CD14-positive monocyte (primary cell): ENCODE data around the gene CTXN1. TPM values are rescaled to one million over a fixed set of nuclear protein-coding genes. Genes with fewer than 3 reads are reported as not detected.

Experiments used
- DNase-seq, 3 donors: peaks; one replicate each; pipeline ENCODE4 v3.0.0-alpha.2; 2011 to 2022
- H2AFZ ChIP-seq: 2 replicates; pipeline ENCODE4 v1.6.0; 2012; ENCODE audit warnings: mild to moderate bottlenecking, low read depth, low read length, inconsistent platforms; ENCODE audit not compliant: insufficient read depth, poor library complexity, severe bottlenecking
- H3K27ac ChIP-seq, 2 donors: 1 replicate in 1 of 2; 2 replicates in 1 of 2; pipeline ENCODE4 v1.5.1; 2012 to 2013; ENCODE audit warnings: low read length in 2 of 2, control low read depth in 1 of 2, inconsistent platforms in 1 of 2, low read depth in 1 of 2, mild to moderate bottlenecking in 1 of 2
- H3K27me3 ChIP-seq, 2 donors: one replicate each; pipeline versions ENCODE4 v1.6.0 to v1.6.1; 2011 to 2013; ENCODE audit warnings: low read length in 2 of 2; ENCODE audit not compliant: control insufficient read depth in 2 of 2, insufficient read depth in 2 of 2
- H3K36me3 ChIP-seq, 2 donors: replicated peaks in 1 of 2; 1 replicate in 1 of 2; 2 replicates in 1 of 2; pipeline versions ENCODE4 v1.5.1 to v1.6.1; 2012 to 2013; ENCODE audit warnings: low read length in 2 of 2, control low read depth in 1 of 2, inconsistent platforms in 1 of 2, mild to moderate bottlenecking in 1 of 2; ENCODE audit not compliant: insufficient read depth in 2 of 2, control insufficient read depth in 1 of 2
- H3K4me1 ChIP-seq, 2 donors: 1 replicate in 1 of 2; 2 replicates in 1 of 2; pipeline versions ENCODE4 v1.5.1 to v1.6.1; 2012 to 2013; ENCODE audit warnings: low read length in 2 of 2, control low read depth in 1 of 2, inconsistent platforms in 1 of 2, mild to moderate bottlenecking in 1 of 2, moderate library complexity in 1 of 2; ENCODE audit not compliant: insufficient read depth in 2 of 2, control insufficient read depth in 1 of 2
- H3K4me2 ChIP-seq: replicated peaks from 2 replicates; pipeline ENCODE3; 2012; ENCODE audit warnings: low read length, moderate library complexity, mild to moderate bottlenecking; ENCODE audit not compliant: poor library complexity, severe bottlenecking; ENCODE audit errors: extremely low read depth
- H3K4me3 ChIP-seq, 3 experiments: fragments of 200-600 bp in 1 of 3; sonication (generic) in 1 of 3; replicated peaks in 1 of 3; 1 replicate in 2 of 3; 2 replicates in 1 of 3; pipeline ENCODE4 v1.5.1; 2011 to 2013; ENCODE audit warnings: low read length in 3 of 3, mild to moderate bottlenecking in 3 of 3, control low read depth in 2 of 3, low read depth in 2 of 3, inconsistent platforms in 1 of 3, moderate library complexity in 1 of 3
- H3K79me2 ChIP-seq: 2 replicates; pipeline ENCODE4 v1.6.0; 2012; ENCODE audit warnings: mild to moderate bottlenecking, control low read depth, inconsistent platforms, low read length, moderate library complexity; ENCODE audit not compliant: insufficient read depth
- H3K9ac ChIP-seq: 2 replicates; pipeline ENCODE4 v1.6.0; 2017; ENCODE audit warnings: low read length, mild to moderate bottlenecking; ENCODE audit not compliant: insufficient read depth, poor library complexity, severe bottlenecking
- H3K9me3 ChIP-seq, 2 donors: replicated peaks in 1 of 2; 1 replicate in 1 of 2; 2 replicates in 1 of 2; pipeline versions ENCODE4 v1.5.1 to v1.6.1; 2012 to 2013; ENCODE audit warnings: low read length in 2 of 2, control low read depth in 1 of 2; ENCODE audit not compliant: control insufficient read depth in 1 of 2, insufficient read depth in 1 of 2
- H4K20me1 ChIP-seq: 2 replicates; pipeline ENCODE4 v1.6.0; 2012; ENCODE audit warnings: mild to moderate bottlenecking, low read length, control low read depth, moderate library complexity; ENCODE audit not compliant: insufficient read depth
- H3K27ac Mint-ChIP-seq, 7 donors: one replicate each; pipeline ENCODE4 v1.8.0; 2020; ENCODE audit warnings: mild to moderate bottlenecking in 7 of 7, mixed read lengths in 7 of 7, moderate library complexity in 6 of 7, inconsistent platforms in 2 of 7
- H3K27me3 Mint-ChIP-seq, 3 donors: one replicate each; pipeline ENCODE4 v1.8.0; 2021 to 2022; ENCODE audit warnings: low read depth in 3 of 3, mild to moderate bottlenecking in 3 of 3, mixed read lengths in 3 of 3, moderate library complexity in 3 of 3, inconsistent platforms in 1 of 3
- H3K36me3 Mint-ChIP-seq, 2 donors: one replicate each; pipeline ENCODE4 v1.8.0; 2020; ENCODE audit warnings: mixed read lengths in 2 of 2, inconsistent platforms in 1 of 2, mild to moderate bottlenecking in 1 of 2
- H3K4me1 Mint-ChIP-seq: one replicate; pipeline ENCODE4 v1.8.0; 2020; ENCODE audit warnings: mild to moderate bottlenecking, mixed read lengths
- H3K4me3 Mint-ChIP-seq, 2 donors: one replicate each; pipeline ENCODE4 v1.8.0; 2020; ENCODE audit warnings: mild to moderate bottlenecking in 2 of 2, mixed read lengths in 2 of 2, moderate library complexity in 1 of 2
- H3K9me3 Mint-ChIP-seq, 7 donors: one replicate each; pipeline ENCODE4 v1.8.0; 2020 to 2022; ENCODE audit warnings: mixed read lengths in 7 of 7, mild to moderate bottlenecking in 6 of 7, moderate library complexity in 6 of 7, inconsistent platforms in 2 of 7
- WGBS: methylation state at CpG from one replicate; pipeline ENCODE4 v1.1.5; 2013; ENCODE audit warnings: missing lambda C conversion rate; ENCODE audit not compliant: insufficient coverage; 5-methylcytosine and 5-hydroxymethylcytosine counted together
- intact Hi-C, 2 donors: fragments of 100-400 bp; cut with micrococcal nuclease; formaldehyde crosslinking; loops; one replicate each; pipeline versions ENCODE4 v1.15.0 to v1.15.1; 2023
- polyA plus RNA-seq, 3 donors: library from polyadenylated mRNA; depleted of rRNA in 1 of 3; unstranded in 2 of 3; stranded (reverse) in 1 of 3; fragments of 300-500 nt in 2 of 3; fragments of >200 nt in 1 of 3; fragmentation: Illumina TruSeq in 2 of 3; gene quantifications; 1 replicate in 2 of 3; 2 replicates in 1 of 3; pipeline ENCODE4 v1.2.3, GENCODE V29; 2012 to 2021
- TF ChIP-seq, protein P1 (sequence below): fragments of 200-600 bp; IDR thresholded peaks from one replicate; pipeline ENCODE4 v1.8.0; 2022; ENCODE audit warnings: antibody characterized with exemption, mild to moderate bottlenecking

Gene CTXN1
- polyA plus RNA-seq, 3 donors: not detected

DNA sequence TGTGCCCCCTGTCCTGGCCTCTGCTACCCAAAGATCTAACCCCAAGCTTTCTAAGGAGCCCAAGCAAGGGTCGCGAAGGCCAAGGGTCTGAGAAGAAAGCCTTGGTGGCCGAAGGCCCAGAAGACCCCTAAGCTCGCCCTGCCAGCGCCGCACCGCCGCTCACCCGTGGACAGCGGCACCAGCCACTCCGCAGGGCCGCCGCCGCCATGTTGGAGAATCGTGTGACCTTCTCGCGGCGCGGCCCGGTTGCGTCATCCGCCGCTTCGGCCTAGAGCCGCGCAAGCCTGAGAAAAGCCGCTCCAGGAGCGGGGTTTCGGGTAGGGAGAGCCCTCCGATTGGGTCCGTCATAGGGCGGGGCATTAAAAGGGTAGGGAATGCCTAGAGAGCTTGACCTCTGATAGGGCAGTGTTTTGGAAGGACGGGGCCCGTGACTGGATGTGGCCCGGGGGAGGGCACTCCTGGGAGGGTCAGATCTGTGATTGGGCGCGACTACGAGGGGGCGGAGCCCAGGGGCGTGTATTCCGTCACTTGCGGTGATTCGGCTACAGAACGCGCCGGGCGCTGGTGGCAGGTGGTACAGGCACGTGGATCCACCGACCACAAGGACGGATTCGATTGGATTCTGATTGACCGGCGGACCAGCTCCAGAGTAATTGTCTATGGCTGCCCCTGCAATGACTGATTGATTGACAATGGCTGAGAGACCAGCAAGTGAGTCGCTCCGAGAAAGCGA, 17.7 kb upstream of the CTXN1 start, which contains the start of gene TIMM44:
Gene TIMM44, minus strand, starts transcription at position 223 of the 733 bp plus-strand sequence. Its CDS starts 15 bp downstream, at position 208.
- intact Hi-C loops: loop anchor here (1.0 to 10.0 kb wide), 3 partner anchors 23 to 311 kb away; partner anchors contain the start of gene SNAPC2 (in 1 of the 2)
- peak within 1 kb of the TSS; percentile 79 for H3K4me2 ChIP-seq
- TF ChIP-seq, protein P1, sequence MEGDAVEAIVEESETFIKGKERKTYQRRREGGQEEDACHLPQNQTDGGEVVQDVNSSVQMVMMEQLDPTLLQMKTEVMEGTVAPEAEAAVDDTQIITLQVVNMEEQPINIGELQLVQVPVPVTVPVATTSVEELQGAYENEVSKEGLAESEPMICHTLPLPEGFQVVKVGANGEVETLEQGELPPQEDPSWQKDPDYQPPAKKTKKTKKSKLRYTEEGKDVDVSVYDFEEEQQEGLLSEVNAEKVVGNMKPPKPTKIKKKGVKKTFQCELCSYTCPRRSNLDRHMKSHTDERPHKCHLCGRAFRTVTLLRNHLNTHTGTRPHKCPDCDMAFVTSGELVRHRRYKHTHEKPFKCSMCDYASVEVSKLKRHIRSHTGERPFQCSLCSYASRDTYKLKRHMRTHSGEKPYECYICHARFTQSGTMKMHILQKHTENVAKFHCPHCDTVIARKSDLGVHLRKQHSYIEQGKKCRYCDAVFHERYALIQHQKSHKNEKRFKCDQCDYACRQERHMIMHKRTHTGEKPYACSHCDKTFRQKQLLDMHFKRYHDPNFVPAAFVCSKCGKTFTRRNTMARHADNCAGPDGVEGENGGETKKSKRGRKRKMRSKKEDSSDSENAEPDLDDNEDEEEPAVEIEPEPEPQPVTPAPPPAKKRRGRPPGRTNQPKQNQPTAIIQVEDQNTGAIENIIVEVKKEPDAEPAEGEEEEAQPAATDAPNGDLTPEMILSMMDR: no peak
- no peaks in the 10 kb centered on the region for H4K20me1 ChIP-seq
- H3K9me3 ChIP-seq: no peaks in the 10 kb centered on the region
- Mint-ChIP-seq H3K27me3 (peaks cover 0 to 3% (median 0%) of the 10 kb centered on the region in 3 donors), H3K4me3 (peak within 1 kb of the TSS; percentile 87 to 92), H3K9me3 (peaks cover 0 to 2% (median 0%) of the 10 kb centered on the region in 7 donors), H3K36me3 (peaks cover 15 to 24% of the 10 kb centered on the region in 2 donors), H3K27ac (peak within 1 kb of the TSS; percentile 94 to 98 (median 97)), H3K4me1 (peaks cover 18% of the 10 kb centered on the region)
- 0% methylated on average over 56 of the region's 56 CpGs for WGBS
- H3K36me3 ChIP-seq: peaks cover 16 to 17% of the 10 kb centered on the region in 2 donors
- H3K4me1 ChIP-seq: peaks cover 8 to 21% of the 10 kb centered on the region in 2 donors
- DNase-seq: peak; percentile 99 to 100 (median 99)
- H3K4me3 ChIP-seq: peak within 1 kb of the TSS; percentile 44 to 84 (median 84)
- H3K79me2 ChIP-seq: peaks cover 23% of the 10 kb centered on the region
- peak within 1 kb of the TSS; percentile 89 for H3K9ac ChIP-seq
- no peaks in the 10 kb centered on the region for H3K27me3 ChIP-seq
- H2AFZ ChIP-seq: peak within 1 kb of the TSS; percentile 93
- H3K27ac ChIP-seq: peak within 1 kb of the TSS; percentile 90 to 91

DNA sequence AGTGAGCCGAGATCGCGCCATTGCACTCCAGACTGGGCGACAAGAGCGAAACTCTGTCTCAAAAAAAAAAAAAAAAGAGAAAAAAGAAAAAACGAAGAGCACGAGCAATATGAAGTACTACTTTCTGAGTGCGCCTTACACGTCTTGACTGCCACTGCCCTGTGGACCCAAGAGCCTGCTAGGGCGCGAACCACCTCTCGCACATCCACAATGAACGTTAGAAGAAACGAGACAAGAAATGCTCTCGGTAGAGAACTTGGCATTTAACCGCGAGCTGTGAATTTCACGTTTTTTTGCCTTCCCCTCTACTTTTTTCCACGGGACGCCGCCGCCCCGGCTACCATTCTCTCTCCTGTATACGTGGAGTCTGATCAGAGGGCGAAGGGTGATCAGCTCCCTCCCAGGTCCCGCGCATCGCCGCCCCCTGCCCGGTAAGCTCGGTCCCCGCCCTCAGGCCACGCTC, 17.1 kb upstream of the CTXN1 start:
- H3K27ac Mint-ChIP-seq: peak overlapping the region; percentile 92 to 98 (median 95)
- intact Hi-C loops: loop anchor here (1.0 to 10.0 kb wide), 2 partner anchors 23 to 312 kb away; partner anchors contain the start of gene SNAPC2 (in 1 of the 2)
- no peak for DNase-seq

More for the DNA sequence above, 17.1 kb upstream of the CTXN1 start:
- 9% methylated on average over 29 of the region's 33 CpGs for WGBS
- peaks cover 8 to 21% of the 10 kb centered on the region in 2 donors for H3K4me1 ChIP-seq
- H3K4me3 ChIP-seq: peak overlapping the region; percentile 42 to 84 (median 84)
- Mint-ChIP-seq H3K4me1 (peaks cover 18% of the 10 kb centered on the region), H3K4me3 (peak overlapping the region; percentile 87 to 88), H3K9me3 (peaks cover 0 to 2% (median 0%) of the 10 kb centered on the region in 7 donors), H3K36me3 (peaks cover 16 to 28% of the 10 kb centered on the region in 2 donors), H3K27me3 (peaks cover 0 to 3% (median 0%) of the 10 kb centered on the region in 3 donors)
- H3K27me3 ChIP-seq: no peaks in the 10 kb centered on the region
- H3K9ac ChIP-seq: peak overlapping the region; percentile 89
- no peaks in the 10 kb centered on the region for H3K9me3 ChIP-seq
- peak overlapping the region; percentile 86 for H2AFZ ChIP-seq
- TF ChIP-seq, protein P1: no peak
- H4K20me1 ChIP-seq: no peaks in the 10 kb centered on the region
- H3K36me3 ChIP-seq: peaks cover 19 to 22% of the 10 kb centered on the region in 2 donors
- peak overlapping the region; percentile 90 to 91 for H3K27ac ChIP-seq
- peak overlapping the region; percentile 79 for H3K4me2 ChIP-seq
- H3K79me2 ChIP-seq: peaks cover 23% of the 10 kb centered on the region
